Measurements from ENCODE around the gene SUV39H2.

DNA sequence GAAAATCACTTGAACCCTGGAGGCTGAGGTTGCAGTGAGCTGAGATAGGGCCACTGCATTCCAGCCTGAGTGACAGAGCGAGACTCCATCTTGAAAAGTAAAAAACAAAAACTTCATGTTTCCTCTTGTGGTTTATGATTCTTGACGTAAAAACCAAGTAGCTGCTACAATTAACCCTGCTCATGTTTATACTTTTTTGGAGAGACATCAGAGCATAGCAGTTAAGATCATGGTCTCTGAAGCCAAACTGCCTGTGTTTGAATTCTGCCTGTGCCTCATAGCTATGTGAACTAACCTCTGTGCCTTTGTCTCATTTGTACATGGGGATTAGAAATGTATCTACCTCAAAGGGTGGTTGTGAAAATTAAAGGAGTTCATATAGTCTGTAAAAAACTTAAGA lies 27.2 kb downstream of the SUV39H2 start:
- TF ChIP-seq, protein P1, sequence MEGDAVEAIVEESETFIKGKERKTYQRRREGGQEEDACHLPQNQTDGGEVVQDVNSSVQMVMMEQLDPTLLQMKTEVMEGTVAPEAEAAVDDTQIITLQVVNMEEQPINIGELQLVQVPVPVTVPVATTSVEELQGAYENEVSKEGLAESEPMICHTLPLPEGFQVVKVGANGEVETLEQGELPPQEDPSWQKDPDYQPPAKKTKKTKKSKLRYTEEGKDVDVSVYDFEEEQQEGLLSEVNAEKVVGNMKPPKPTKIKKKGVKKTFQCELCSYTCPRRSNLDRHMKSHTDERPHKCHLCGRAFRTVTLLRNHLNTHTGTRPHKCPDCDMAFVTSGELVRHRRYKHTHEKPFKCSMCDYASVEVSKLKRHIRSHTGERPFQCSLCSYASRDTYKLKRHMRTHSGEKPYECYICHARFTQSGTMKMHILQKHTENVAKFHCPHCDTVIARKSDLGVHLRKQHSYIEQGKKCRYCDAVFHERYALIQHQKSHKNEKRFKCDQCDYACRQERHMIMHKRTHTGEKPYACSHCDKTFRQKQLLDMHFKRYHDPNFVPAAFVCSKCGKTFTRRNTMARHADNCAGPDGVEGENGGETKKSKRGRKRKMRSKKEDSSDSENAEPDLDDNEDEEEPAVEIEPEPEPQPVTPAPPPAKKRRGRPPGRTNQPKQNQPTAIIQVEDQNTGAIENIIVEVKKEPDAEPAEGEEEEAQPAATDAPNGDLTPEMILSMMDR (IDR thresholded peaks at IDR 0.05): no peak
- TF ChIP-seq POLR2A (IDR thresholded peaks at IDR 0.05) (no peak), POLR2AphosphoS5 (IDR thresholded peaks at IDR 0.05; ENCODE audit: insufficient read depth in 1 of 2, low read depth in 1 of 2) (no peak)

Measured in vagina (tissue), 2 donors.